Natural killer cell (primary cell): ENCODE measurements around the gene PPFIBP2. TPM values are rescaled to one million over a fixed set of nuclear protein-coding genes. Genes with fewer than 3 reads are reported as not detected.

Experiments
- ATAC-seq, 3 donors: fragments of 150-1000 bp in 2 of 3; fragments of 200-7000 bp in 1 of 3; cut with Tn5 transposase; 1 replicate in 1 of 3; 2 replicates in 2 of 3; pipeline ENCODE4 v1.10.0; 2021; ENCODE audit warnings: mild to moderate bottlenecking in 2 of 3, moderate library complexity in 2 of 3
- DNase-seq, 2 donors: peaks; one replicate each; pipeline versions ENCODE4 v3.0.0 to v3.0.0-alpha.2; 2013 to 2021; ENCODE audit warnings: mixed read lengths in 1 of 2
- H3K27ac ChIP-seq: one replicate; pipeline ENCODE4 v1.5.1; 2013; ENCODE audit warnings: mild to moderate bottlenecking, low read length
- H3K27me3 ChIP-seq: one replicate; pipeline ENCODE4 v1.6.1; 2013; ENCODE audit warnings: low read length; ENCODE audit not compliant: control insufficient read depth, insufficient read depth
- H3K36me3 ChIP-seq: one replicate; pipeline ENCODE4 v1.6.1; 2013; ENCODE audit warnings: low read length; ENCODE audit not compliant: control insufficient read depth, insufficient read depth
- H3K4me1 ChIP-seq: one replicate; pipeline ENCODE4 v1.6.1; 2013; ENCODE audit warnings: low read length; ENCODE audit not compliant: control insufficient read depth, insufficient read depth
- H3K4me3 ChIP-seq: one replicate; pipeline ENCODE4 v1.5.1; 2013; ENCODE audit warnings: low read length
- H3K9me3 ChIP-seq: one replicate; pipeline ENCODE4 v1.6.1; 2013; ENCODE audit warnings: low read length; ENCODE audit not compliant: control insufficient read depth, insufficient read depth
- H3K27ac Mint-ChIP-seq, 2 donors: one replicate each; pipeline ENCODE4 v1.8.0; 2022; ENCODE audit warnings: mild to moderate bottlenecking in 2 of 2, mixed read lengths in 2 of 2, moderate library complexity in 1 of 2
- H3K27me3 Mint-ChIP-seq, 2 donors: one replicate each; pipeline ENCODE4 v1.8.0; 2022; ENCODE audit warnings: low read depth in 2 of 2, mixed read lengths in 2 of 2
- H3K36me3 Mint-ChIP-seq: one replicate; pipeline ENCODE4 v1.8.0; 2022; ENCODE audit warnings: mixed read lengths
- H3K4me1 Mint-ChIP-seq, 2 donors: one replicate each; pipeline ENCODE4 v1.8.0; 2022; ENCODE audit warnings: mixed read lengths in 2 of 2
- H3K4me3 Mint-ChIP-seq: one replicate; pipeline ENCODE4 v1.8.0; 2022; ENCODE audit warnings: mild to moderate bottlenecking, moderate library complexity, mixed read lengths
- H3K9me3 Mint-ChIP-seq, 2 donors: one replicate each; pipeline ENCODE4 v1.8.0; 2022; ENCODE audit warnings: mixed read lengths in 2 of 2
- CTCF ChIP-seq: fragments of 200-600 bp; IDR thresholded peaks from one replicate; pipeline ENCODE4 v1.8.0; 2022; ENCODE audit warnings: antibody characterized with exemption
- WGBS: methylation state at CpG from one replicate; pipeline ENCODE4 v1.1.7; 2013; ENCODE audit warnings: missing lambda C conversion rate; ENCODE audit not compliant: insufficient coverage; 5-methylcytosine and 5-hydroxymethylcytosine counted together
- intact Hi-C: fragments of 100-400 bp; cut with micrococcal nuclease; formaldehyde crosslinking; loops from one replicate; pipeline ENCODE4 v1.14.2; 2022
- total RNA-seq, 4 donors: library from RNA; stranded (reverse); fragments of 120-200 nt in 1 of 4; gene quantifications; one replicate each; pipeline versions ENCODE4 v1.2.3 to v1.2.4, GENCODE V29; 2013 to 2022

The PPFIBP2 gene
- total RNA-seq, 3 donors from 2014 or later (not counting 1 experiment from before 2014, with no cell fraction given) = 15.1 to 23.7 (median 23.1) TPM

- Mint-ChIP-seq H3K4me1 (no peaks in the 10 kb centered on the region), H3K27ac (no peak overlapping the region), H3K9me3 (no peaks in the 10 kb centered on the region), H3K27me3 (peaks cover 30 to 47% of the 10 kb centered on the region in 2 donors), H3K36me3 (no peaks in the 10 kb centered on the region), H3K4me3 (no peak overlapping the region)
- TF ChIP-seq CTCF = no peak
- H3K27ac ChIP-seq = no peak overlapping the region
- H3K27me3 ChIP-seq = peaks cover 10% of the 10 kb centered on the region
- no peaks in the 10 kb centered on the region for H3K36me3 ChIP-seq
- peaks cover 3% of the 10 kb centered on the region for H3K4me1 ChIP-seq
- intact Hi-C loops = loop anchor here (10.0 kb wide), 1 partner anchor 252 kb away; no protein-coding TSS in a partner anchor
- no peak for DNase-seq
- H3K4me3 ChIP-seq = no peak overlapping the region
- 68% methylated on average over 5 of the region's 5 CpGs for WGBS
- no peaks in the 10 kb centered on the region for H3K9me3 ChIP-seq
- ATAC-seq = no peak
These were observed 182.6 kb downstream of the PPFIBP2 start for GRCh38 chr11:7696424-7696823.

Other genes with a start within 250 kb of the PPFIBP2 start
- gene OLFML1, start 28.5 kb upstream of the PPFIBP2 start, total RNA-seq = not detected
- gene CYB5R2, start 159.5 kb downstream of the PPFIBP2 start, total RNA-seq = 1 to 10 TPM in 1 of 3 donors, under 1 TPM in 2; 0.31 to 1.2 (median 0.55) TPM
- not detected for gene OVCH2, start 192.5 kb downstream of the PPFIBP2 start, total RNA-seq